ENCODE measurements around the gene HSD3B2. TPM values are rescaled to one million over a fixed set of nuclear protein-coding genes. Genes with fewer than 3 reads are reported as not detected.

Gene HSD3B2
- total and polyA plus RNA-seq, 2 of the 8 experiments (the other 6 are each of a cell fraction or from before 2014, with no cell fraction given), result not detected

GRCh38 chr1:119452091-119452490 lies 37.1 kb downstream of the HSD3B2 start (continued):
- TF ChIP-seq ATF2 (IDR thresholded peaks at IDR 0.05; ENCODE audit: low read length) (no peak), CHD2 (IDR thresholded peaks at IDR 0.05; ENCODE audit: low read length) (no peak), NANOG (IDR thresholded peaks at IDR 0.05; ENCODE audit: insufficient read depth, low read depth, low read length, poor library complexity, severe bottlenecking) (no peak), JUND (IDR thresholded peaks at IDR 0.05; ENCODE audit: low read length) (no peak), ASH2L (IDR thresholded peaks at IDR 0.05; ENCODE audit: low read length) (no peak), CHD7 (IDR thresholded peaks at IDR 0.05; ENCODE audit: insufficient replicate concordance, low read length) (no peak), BACH1 (IDR thresholded peaks at IDR 0.05; ENCODE audit: low read length) (no peak)

Measured in H1 (cell line).